RPMI7951 (cell line): Measurements from ENCODE around the gene SSC5D. TPM values are rescaled to one million over a fixed set of nuclear protein-coding genes. Genes with fewer than 3 reads are reported as not detected.
"Not testable (repeated sequence)": the region's sequence is repeated elsewhere in the genome, so short reads cannot be mapped to it uniquely, and the experiment has no call there.

ENCODE experiments used
- DNase-seq: peaks from one replicate; pipeline ENCODE4 v3.0.0-alpha.2; 2012; ENCODE audit warnings: low read depth
- total RNA-seq: library from RNA; depleted of rRNA; stranded (reverse); fragments of >200 nt; shearing (Covaris generic); gene quantifications from 2 replicates; pipeline ENCODE4 v1.2.3, GENCODE V29; 2014; rRNA removed

The SSC5D gene
- 3.2 and 3.6 TPM in 2 replicates for total RNA-seq

- peak; percentile 77 for DNase-seq
These were observed at the start of gene SSC5D for GRCh38 chr19:55487924-55488687. SSC5D (plus strand) TSS chr19:55488436; CDS start chr19:55488590, 154 bp downstream.

GRCh38 chr19:55439052-55439451 is 49.2 kb upstream of the SSC5D start:
- DNase-seq: no peak

DNA sequence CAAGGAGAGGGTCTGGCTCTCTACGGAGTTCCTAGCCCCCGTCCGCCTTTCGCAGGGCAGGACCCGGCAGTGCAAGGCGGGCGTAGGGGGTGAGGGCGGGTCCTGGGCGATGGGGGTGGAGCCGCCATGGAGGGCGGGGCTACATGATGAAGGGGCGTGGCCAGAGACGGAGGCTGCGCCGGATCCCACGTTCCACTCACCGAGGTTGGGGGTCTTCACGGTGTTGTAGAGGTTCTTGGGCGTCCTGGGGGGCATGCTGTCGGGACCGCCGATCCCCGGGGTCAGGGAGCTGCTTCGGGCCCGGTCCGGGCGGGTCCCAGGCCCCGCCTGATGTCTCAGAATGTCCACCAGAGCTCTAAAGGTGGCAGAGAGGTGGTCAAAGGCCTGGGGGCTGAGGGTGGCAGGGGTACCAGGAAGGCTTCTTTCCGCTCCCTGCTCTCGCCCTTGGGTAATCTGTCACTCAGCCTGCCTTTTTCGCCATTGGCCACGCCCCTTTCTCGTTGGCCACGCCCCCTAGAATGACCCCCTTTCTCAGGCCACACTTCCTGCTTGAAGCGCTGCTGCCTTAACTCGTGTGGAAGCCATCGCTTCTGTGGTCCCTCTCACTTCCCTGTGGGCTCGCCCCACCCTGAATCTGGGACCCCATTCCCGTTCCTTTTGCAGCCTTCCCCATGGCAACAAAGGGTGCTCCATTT is 47.7 kb upstream of the SSC5D start:
- no peak for DNase-seq

- no peak for DNase-seq
These were observed 46.9 kb upstream of the SSC5D start for GRCh38 chr19:55441319-55441691.

- DNase-seq: no peak
These were observed 46.4 kb upstream of the SSC5D start for GRCh38 chr19:55441692-55442321.

GRCh38 chr19:55442372-55442961 is 45.8 kb upstream of the SSC5D start:
- no peak for DNase-seq

DNA sequence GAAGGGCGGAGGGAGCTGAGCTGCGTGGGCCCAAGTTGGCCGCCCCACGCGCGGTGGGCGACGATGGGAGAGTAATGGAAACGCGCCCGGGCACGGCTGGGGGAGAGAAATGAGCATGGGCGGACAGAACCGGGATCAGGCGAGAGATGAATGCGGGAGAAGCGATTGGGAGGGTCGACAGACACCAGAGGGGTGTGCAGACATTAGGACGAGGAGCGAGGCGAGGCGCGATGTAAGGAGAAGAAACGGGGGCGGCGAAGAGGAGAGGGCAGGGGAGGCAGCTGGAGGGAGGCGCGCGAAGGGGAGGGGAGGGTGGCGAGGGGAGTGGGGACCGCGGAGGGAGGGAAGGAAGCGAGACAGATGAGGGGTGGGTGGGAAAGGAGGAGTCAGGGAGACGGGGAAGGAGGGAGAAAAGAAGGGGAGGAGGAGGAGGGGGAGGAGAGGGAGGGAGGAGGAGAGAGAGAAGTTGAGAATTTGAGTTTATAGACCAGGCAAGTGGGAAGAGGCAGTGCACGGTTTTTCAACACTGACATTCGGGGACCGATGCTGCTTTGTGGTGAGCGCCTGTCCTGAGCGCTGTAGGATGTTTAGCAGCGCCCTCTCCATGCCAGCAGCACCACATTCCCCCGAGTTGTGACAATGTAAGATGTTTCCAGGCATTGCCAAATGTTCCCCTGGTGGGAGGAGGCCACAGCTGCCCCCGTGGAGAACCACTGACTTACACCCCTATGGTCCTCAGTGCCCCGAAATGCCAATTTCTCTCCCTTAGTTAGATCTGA is 45.0 kb upstream of the SSC5D start, which contains the start of gene SHISA7:
Gene SHISA7, minus strand, starts transcription at position 256 of the 779 bp plus-strand sequence. CDS start 437 bp downstream, outside the sequence.
- DNase-seq: no peak

GRCh38 chr19:55443824-55444480 is 44.3 kb upstream of the SSC5D start:
- no peak for DNase-seq

DNA sequence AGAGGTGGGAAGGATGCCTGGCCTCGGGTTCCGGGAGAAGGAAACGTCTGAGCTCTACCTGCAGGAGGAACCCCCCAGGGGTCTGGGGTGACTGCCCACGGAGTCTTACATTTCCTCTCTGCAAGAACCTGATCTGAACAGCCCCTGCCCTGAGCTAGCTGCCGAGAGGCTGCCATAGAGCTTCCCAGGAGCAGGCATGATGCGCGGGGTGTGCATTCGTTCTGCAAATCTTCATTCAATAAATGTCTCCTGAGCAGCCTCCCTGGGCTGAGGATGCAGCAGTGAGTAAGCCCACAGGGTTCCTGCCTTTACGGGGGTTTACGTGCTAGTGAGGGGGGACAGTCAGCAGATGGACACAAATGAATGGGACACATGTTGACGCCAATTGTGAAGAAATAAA is 43.6 kb upstream of the SSC5D start:
- no peak for DNase-seq

- no peak for DNase-seq
These were observed 42.2 kb upstream of the SSC5D start for GRCh38 chr19:55446060-55446459.

DNA sequence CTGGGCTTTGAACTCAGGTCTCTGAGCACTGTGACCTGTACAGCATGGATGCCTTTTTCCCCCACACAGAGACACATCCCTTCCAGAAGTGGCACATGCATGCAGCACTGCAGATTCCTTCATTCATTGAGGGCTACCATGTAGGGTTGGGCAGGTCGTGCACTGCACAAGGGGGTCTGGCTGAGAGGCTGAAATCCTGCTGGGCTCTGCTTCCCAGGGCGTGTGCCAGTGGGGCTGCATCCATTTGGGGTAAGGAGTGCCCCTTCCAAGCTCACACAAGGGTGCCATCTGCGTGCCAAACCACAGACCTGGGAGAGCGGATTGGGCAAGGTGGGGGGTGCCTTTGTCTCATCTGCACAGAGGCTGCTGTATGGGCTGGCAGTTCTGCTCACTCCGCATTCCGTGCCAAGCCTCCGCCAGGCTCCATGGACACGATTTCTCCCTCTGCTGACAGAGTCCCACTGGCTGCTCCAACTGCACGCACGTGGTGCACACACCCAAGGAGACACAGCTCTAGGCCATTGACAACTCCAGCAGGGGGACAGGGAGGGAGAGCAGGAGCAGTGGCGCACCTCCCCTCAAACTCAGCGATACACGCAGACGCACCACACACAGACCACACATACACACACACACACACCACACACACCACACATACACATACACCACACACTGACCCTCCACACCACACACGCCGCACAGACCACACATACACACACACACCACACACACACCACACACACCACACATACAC is 40.6 kb upstream of the SSC5D start:
- DNase-seq: peak; percentile 87

- not testable (repeated sequence) for DNase-seq
These were observed 40.1 kb upstream of the SSC5D start for GRCh38 chr19:55448175-55448490.

- no peak for DNase-seq
These were observed 38.8 kb upstream of the SSC5D start for GRCh38 chr19:55449469-55449868.

GRCh38 chr19:55451163-55451964 is 36.9 kb upstream of the SSC5D start:
- no peak for DNase-seq

- no peak for DNase-seq
These were observed 36.1 kb upstream of the SSC5D start for GRCh38 chr19:55451965-55452748.

DNA sequence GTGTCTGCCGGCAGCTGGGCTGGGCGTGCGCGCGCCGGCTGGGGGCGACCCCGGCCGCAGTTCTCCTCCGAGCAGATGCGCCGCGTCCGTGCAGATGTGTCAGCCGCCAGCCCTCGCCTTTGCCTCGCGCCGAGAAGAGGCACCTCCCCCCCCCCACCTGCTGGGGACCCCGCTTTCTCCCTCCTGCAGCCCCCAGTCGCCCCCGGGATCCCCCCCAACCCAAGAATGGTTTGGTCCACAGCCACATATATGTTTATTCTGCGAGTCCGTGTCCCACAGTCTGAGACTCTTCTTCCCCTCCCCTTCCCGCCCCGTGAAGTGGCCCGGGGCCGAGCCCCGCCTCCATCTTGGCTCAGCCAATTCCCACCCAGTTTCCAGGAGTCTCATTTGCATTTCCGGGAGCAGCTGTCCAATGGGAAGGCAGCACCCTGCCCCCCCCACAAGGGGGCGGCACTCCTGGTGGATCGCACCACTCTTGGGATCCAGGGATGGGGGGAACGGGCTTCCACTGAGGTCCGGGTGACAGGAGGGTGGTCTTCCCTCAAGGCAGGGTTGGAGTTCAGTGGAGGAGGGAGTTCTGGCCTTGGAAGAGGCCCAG is 35.4 kb upstream of the SSC5D start:
- DNase-seq: peak; percentile 68

DNA sequence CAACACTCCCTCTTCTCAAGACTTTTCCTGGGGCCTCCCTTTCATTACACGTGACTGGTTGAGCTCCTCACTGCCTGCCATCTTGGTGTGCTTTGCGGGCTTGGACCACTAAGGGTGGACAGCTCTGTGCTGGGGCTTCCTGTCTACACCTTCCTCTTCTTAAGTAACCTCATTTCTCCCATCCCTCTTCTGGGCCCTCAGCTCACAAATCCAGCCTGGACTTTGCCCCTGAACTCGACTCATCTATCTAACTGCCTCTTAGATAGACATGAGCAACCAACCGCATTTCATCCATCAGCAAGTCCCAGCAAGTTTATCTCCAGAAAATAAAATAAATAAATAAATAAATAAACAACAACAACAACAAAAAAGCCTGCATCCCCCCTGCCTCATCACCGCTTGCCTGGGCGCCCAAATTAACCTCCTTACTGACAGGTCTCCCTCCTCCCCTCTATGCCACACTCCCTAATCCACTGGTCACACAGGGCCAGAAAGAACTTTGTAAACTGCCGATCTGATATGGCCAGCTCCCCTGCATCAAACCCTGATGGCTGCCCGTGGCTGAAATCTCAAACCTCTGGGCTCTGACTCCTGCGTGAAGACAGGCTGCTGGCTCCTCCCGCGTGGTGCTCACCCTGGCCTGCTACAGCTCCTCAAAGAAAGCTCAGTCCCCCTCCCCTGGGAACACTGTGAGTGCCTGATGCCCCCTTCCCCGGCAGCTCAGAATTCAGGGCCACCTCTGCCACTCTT is 34.5 kb upstream of the SSC5D start:
- no peak for DNase-seq
